ENCODE measurements around the gene NAPSA.
"Not testable (repeated sequence)": the region's sequence is repeated elsewhere in the genome, so short reads cannot be mapped to it uniquely, and the experiment has no call there.

NAPSA gene

GRCh38 chr19:50329926-50330294 lies 35.5 kb downstream of the NAPSA start:
- not testable (repeated sequence) for DNase-seq

- peak; percentile 98 for DNase-seq
Observed at GRCh38 chr19:50329146-50329925, 36.1 kb downstream of the NAPSA start, which contains the start of gene KCNC3. KCNC3 (minus strand) TSS chr19:50329377; CDS start chr19:50329082, 295 bp downstream.

DNA sequence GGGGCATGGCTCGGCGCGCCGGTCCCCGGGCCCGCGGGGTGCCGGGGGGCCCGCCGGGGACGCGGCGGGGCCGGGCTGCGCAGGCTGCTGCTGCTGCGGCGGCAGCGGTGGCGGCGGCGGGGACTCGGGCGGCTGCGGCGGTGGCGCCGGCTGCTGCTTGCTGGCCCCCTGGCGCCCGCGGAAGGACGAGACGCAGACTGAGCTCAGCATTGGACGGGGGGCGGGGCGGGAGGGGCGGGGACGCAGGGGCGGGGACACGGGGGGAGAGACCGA lies 36.6 kb downstream of the NAPSA start:
- DNase-seq, result no peak

- DNase-seq, result no peak
Observed at GRCh38 chr19:50328224-50328872, 37.1 kb downstream of the NAPSA start.

GRCh38 chr19:50327461-50328223 lies 37.8 kb downstream of the NAPSA start:
- no peak for DNase-seq

GRCh38 chr19:50327013-50327412 lies 38.4 kb downstream of the NAPSA start:
- DNase-seq, result no peak

- DNase-seq, result no peak
Observed at GRCh38 chr19:50326101-50326664, 39.3 kb downstream of the NAPSA start.

DNA sequence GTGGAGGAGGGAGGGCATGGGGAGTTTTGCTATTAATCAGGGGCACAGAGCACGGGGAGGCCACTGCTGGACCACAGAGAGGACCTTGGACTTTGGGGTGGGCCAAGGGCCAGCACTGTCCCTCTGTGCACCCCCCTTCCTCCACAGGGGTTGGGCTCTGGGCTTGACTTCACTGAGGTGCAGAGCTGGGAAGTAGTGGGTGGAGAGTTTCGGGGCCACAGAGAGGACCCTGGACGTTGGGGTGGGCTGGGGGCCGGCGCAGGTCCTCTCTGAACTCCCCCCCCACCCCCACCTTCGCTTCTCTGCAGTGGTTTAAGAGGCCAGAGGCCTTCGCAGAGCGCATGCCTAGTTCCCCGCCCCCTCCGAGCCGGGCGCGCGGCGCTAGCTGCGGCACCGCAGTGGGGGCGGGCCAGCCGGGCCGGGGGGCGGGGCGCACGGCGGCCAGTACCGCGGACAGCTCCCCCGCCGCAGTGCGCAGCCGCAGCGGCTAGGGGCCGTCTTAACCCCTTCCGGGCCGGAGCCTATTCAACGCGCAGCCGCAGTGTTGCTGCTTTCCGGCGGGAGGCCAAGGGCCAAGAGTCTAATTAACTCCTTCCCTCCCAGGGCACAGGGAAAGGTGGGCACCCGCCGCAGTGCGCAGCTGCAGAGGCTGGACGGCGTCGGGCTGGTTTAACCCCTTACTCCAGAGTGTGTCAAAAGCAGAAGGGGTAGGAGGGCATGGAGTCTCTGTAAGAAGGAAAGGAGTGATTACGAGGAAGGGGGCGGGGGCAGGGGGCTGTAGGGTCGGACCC lies 39.9 kb downstream of the NAPSA start:
- DNase-seq, result peak; percentile 82

DNA sequence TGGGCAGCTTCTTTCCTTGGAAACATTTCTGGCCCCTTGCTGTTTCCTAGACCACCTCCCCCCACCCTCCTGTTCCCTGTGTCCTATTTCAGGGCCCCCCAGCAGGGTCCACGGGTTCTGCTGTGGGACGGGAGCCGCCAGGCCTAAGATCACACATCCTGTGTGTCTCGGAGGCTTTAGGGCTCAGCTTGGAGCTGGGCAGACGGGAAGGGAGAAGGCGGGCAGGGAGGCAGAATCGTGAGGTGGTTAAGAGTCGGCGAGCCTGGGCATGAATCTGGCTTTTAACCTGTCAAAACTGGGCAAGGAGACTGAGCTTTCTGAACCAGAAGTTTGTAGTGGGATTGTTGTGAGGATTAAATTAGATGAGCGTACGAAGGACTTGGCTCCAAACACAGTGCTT lies 41.1 kb downstream of the NAPSA start:
- DNase-seq, result no peak

GRCh38 chr19:50323782-50324133 lies 41.7 kb downstream of the NAPSA start:
- DNase-seq, result no peak

- DNase-seq, result no peak
Observed at GRCh38 chr19:50322931-50323781, 42.3 kb downstream of the NAPSA start.

DNA sequence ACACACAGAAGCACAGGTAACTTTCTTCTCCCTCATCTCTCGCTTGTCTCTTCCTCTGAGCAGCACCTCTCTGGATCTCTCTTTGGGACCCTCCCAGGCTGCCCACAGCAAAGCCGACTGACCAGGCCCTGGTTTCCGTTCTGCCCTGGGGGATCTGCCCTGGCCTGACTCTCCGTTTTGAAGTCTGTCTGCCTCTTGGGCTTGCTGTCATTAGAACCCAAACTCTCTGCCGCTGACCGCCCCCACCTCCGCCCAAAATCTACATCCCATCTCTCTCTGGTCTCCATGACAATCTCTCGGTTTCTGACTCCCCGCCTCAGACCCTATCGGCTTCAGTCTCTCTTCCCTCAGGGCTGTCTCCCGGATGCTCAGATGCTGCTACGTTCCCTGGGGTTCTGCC lies 43.2 kb downstream of the NAPSA start:
- DNase-seq, result no peak

DNA sequence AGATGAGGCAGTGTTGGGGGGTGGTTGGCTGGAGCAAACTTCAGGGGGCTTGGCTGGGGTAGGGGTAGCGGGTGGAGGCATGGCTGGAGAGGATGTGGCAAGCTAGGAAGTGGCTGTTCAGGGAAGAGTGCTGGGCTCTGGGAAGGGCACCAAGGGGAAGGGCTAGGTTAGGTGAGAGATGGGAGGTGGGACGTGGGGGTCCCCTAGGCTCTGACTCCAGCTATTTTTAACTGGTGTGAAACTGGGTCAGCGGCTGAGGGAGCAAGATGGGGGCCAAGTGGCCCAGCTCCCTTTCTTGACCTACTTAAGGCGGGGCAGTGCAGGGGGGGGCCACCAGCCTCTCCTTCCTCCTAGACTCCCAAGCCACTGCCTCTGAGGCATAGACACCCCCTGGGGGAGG lies 43.6 kb downstream of the NAPSA start:
- no peak for DNase-seq

DNA sequence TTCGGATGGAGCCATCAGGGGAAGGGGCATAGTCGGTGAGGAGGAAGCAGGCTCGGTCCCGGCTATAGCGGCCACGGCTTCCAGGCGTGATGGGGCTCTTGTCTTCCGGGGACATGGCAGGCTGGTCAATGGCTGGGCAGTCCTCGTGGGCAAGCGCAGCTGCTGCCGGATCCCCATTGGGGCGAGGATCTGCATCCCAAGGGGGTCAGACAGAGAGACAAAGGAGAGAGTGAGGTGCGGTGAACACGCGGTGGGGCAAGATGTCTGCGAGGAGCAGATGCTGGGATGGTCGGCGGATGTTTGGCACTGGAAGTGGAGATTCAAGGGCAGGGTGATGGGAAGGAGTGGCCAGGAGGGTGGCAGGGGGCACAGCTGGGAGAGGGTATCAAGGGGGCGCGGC lies 44.8 kb downstream of the NAPSA start:
- DNase-seq, result no peak

GRCh38 chr19:50320051-50320450 lies 45.4 kb downstream of the NAPSA start:
- no peak for DNase-seq

GRCh38 chr19:50319156-50319555 lies 46.3 kb downstream of the NAPSA start:
- DNase-seq, result no peak

GRCh38 chr19:50318438-50318837 lies 47.0 kb downstream of the NAPSA start:
- DNase-seq, result no peak

- no peak for DNase-seq
Observed at GRCh38 chr19:50317115-50317514, 48.3 kb downstream of the NAPSA start.

DNA sequence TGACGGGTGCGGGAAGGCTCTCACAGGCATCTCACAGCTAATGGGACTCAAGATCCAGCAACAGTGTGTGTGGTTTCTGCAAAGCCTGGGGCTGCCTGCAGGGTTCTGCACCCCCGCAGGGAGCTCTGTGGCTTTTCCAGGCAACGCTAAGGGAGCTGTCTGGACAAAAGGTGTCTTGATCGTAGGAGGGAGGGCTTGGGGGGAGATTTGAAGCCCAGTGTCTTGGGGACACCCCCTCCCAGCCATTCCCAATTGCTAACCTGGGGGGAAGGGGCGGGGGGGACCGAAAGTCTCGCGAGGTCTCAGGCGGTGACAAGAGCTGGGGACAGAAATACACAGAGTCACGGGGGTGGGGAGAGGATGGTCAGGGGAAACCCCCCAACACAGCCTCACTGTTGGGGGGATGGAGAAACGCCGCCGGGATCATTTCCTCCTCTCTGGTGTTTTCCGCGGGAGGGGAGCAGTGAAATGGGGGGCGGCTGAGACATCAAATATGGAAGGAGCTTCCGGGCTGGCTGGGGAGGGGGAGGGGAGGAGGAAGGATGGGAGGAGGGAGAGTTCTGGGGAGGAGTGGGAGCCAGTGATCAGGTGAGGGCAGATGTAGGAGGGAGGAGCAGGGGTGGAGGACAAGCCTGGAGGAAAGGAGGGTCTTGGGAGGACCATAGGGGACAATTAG lies 49.5 kb downstream of the NAPSA start:
- DNase-seq, result no peak

- no peak for DNase-seq
Observed at GRCh38 chr19:50314724-50315708, 50.4 kb downstream of the NAPSA start.

Measured in NCI-H526 treated with DMSO at 0.1 percent for 48 hours (cell line).